ENCODE results near the gene GATA2. TPM values are rescaled to one million over a fixed set of nuclear protein-coding genes. Genes with fewer than 3 reads are reported as not detected.
A peak's percentile ranks its signal among the peaks of the same experiment; 100 is the strongest.

The GATA2 gene
- total RNA-seq, 1 donor from 2014 or later, result 1.4 TPM

DNA sequence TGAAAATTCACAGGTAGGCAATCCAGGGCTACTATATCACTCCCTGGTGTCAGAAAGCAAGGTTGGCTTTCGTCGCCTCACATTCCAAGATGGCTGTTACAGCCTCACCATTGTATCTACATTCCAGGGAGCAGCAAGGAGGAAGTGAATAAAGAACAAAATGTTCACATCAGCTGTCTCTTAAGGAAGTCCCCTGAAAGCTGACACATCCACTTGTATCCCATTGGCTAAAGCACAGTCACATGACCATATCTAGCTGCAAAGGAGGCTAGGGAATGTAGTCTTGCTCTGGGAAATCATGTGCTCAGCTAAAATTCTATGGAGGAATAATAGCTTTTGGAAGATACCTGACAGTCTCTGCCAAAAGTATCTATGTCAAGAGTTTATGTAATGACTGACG lies 12.8 kb upstream of the GATA2 start:
- H3K4me3 ChIP-seq (ENCODE audit: low read depth, low read length), result no peak overlapping the region
- TF ChIP-seq, protein P1, sequence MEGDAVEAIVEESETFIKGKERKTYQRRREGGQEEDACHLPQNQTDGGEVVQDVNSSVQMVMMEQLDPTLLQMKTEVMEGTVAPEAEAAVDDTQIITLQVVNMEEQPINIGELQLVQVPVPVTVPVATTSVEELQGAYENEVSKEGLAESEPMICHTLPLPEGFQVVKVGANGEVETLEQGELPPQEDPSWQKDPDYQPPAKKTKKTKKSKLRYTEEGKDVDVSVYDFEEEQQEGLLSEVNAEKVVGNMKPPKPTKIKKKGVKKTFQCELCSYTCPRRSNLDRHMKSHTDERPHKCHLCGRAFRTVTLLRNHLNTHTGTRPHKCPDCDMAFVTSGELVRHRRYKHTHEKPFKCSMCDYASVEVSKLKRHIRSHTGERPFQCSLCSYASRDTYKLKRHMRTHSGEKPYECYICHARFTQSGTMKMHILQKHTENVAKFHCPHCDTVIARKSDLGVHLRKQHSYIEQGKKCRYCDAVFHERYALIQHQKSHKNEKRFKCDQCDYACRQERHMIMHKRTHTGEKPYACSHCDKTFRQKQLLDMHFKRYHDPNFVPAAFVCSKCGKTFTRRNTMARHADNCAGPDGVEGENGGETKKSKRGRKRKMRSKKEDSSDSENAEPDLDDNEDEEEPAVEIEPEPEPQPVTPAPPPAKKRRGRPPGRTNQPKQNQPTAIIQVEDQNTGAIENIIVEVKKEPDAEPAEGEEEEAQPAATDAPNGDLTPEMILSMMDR (conservative IDR thresholded peaks at IDR 0.05; ENCODE audit: low read depth, low read length), result no peak
- no peak for DNase-seq (ENCODE audit: low read depth)

DNA sequence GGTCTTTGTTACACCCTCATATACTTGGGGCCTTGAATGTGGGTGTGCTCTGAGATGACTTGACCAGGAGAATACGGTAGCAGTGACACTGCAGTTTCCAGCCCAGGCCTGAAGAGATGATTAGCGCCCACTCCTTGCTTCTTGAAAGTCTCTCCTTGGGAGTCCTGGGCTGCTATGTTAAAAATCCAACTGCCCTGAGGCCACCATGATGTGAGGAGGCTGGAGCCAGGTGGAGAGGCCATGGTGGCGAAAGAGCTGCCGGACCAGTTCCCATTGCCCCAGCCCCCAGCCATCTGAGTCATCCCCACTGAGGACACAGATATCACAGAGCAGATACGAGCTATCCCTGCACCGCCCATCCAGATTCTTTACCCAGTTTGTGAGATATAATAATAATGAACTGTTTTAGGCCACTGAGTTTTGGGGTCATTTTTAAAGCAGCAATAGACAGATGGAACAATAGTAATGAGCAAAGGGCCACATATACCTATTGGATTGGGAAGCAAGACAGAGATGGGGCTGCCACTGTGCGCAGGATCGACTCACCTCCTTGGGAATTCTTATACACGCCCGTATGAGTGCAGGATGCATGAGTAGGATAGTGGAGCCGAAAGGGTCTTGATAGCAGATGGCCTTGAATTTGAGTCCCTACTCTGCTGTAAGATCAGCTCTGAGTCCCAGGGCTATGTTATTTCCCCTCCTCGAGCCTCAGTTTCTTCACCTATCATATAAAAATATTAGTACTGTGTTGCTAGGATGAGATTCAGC lies 12.1 kb upstream of the GATA2 start:
- no peak overlapping the region for H3K4me3 ChIP-seq (ENCODE audit: low read depth, low read length)
- TF ChIP-seq, protein P1 (conservative IDR thresholded peaks at IDR 0.05; ENCODE audit: low read depth, low read length), result no peak
- DNase-seq (ENCODE audit: low read depth), result no peak

DNA sequence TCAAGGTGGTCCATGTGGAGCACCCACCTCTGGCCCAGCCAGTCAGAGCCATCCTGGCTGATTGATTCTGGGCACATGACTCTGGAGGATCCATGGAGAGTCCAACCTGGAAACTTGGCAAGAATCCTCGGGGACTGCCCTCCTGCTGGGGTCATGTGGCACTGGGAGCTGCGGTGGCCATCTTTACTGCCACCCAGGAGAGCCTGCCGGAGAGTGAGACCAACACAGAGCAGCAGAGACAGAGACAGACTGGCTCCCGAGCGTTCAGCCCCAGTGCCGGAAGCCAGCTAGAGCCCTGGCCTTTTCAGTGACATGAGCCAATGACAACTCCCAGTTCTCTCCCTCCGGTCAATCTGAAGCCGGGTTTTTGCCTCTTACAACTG lies 11.5 kb upstream of the GATA2 start:
- DNase-seq (ENCODE audit: low read depth), result no peak
- TF ChIP-seq, protein P1 (conservative IDR thresholded peaks at IDR 0.05; ENCODE audit: low read depth, low read length), result no peak
- no peak overlapping the region for H3K4me3 ChIP-seq (ENCODE audit: low read depth, low read length)

DNA sequence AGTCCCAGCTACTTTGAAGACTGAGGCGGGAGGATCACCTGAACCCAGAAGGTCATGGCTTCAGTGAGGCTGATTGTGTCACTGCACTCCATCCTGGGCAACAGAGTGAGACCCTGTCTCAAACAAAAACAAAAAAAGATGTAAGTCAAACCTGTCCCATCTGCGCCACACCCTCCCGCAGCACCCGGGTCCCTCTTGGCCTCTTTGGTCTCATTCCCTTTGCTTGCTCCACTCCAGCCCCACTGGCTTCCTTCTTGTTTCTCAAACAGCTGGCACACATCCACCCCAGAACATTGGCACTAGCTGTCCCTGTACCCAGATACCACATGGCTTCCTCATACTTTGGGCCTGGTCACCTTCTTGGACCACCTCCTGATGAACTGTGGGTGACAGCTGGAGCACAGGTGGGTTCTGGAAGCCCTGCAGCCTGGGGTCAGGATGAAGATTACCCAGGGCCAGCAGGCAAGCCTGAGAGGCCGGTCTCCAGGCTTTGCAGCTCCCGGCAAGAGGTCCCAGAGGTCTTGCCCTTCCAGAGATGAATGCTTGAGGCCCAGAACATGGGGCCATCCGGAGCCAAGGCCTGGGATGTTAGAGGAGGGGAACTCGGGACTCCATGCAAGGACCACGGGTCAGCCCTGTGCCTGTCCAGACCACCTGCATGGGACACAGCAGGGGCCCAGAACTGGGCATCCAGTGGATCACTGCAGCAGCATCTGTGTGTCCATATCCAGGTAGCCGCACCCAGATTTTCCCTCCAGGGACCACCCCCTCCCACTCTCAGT lies 10.9 kb upstream of the GATA2 start:
- no peak overlapping the region for H3K4me3 ChIP-seq (ENCODE audit: low read depth, low read length)
- DNase-seq (ENCODE audit: low read depth), result no peak
- TF ChIP-seq, protein P1 (conservative IDR thresholded peaks at IDR 0.05; ENCODE audit: low read depth, low read length), result no peak

DNA sequence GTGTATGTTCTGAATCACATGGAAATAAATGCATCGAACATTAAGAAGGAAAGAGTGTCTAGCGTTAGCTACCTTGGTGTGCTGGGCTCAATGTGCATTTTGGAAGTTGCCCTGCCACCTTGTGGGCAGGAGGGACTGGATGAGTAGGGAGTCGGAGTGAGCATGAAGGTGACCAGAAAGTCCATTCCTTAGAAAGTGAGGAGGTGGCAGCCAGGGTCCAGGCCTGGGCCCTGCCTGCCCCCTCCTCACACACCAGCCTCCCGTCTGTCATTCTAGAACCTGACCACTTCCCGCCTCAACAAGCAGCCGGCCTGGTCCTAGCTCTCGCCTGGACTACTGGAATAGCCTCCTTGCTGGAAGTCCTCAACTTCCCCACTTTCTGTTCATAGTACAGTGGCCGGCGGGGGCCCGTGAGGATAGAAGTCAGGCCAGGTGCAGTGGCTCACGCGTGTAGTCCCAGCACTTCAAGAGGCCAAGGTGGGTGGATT lies 10.2 kb upstream of the GATA2 start:
- TF ChIP-seq, protein P1 (conservative IDR thresholded peaks at IDR 0.05; ENCODE audit: low read depth, low read length), result peak; percentile 51
- no peak for DNase-seq (ENCODE audit: low read depth)
- no peak overlapping the region for H3K4me3 ChIP-seq (ENCODE audit: low read depth, low read length)

DNA sequence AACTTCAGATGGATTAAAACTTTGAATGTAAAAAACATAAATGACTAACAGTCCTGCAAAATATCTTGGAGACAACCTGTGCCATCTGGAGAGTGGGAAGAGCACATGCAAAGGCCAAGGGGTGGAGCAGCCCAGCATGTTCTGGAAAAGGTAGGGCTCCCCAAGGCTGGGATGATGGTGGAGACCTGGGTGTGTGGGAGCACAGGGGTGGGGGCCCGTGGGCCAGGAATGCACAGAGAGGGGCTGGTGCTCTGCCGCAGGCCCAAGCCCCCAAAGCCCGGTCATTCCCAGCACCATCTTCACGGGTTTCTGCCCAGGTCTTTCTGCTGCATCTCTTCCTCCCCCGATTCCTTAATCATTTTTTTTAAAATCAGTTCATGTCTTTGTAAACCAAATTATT lies 9.7 kb upstream of the GATA2 start:
- DNase-seq (ENCODE audit: low read depth), result no peak
- no peak overlapping the region for H3K4me3 ChIP-seq (ENCODE audit: low read depth, low read length)
- TF ChIP-seq, protein P1 (conservative IDR thresholded peaks at IDR 0.05; ENCODE audit: low read depth, low read length), result no peak

Data from epithelial cell of proximal tubule (primary cell).